Lung (tissue), 12 donors: ENCODE data around the gene UBE2E3. TPM values are rescaled to one million over a fixed set of nuclear protein-coding genes. Genes with fewer than 3 reads are reported as not detected.

Experiments used
- ATAC-seq: fragments of 200-7000 bp; cut with Tn5 transposase; one replicate; pipeline ENCODE4 v1.9.1; 2020; ENCODE audit warnings: moderate number of reproducible peaks; ENCODE audit not compliant: insufficient read depth, low FRiP score
- DNase-seq, 3 donors: peaks; one replicate each; pipeline ENCODE4 v3.0.0-alpha.2; 2013 to 2017
- H3K27ac ChIP-seq, 2 donors: one replicate each; pipeline ENCODE4 v1.5.1; 2013; ENCODE audit warnings: mild to moderate bottlenecking in 2 of 2, moderate library complexity in 2 of 2, control low read depth in 1 of 2, inconsistent platforms in 1 of 2, low read depth in 1 of 2, low read length in 1 of 2
- H3K27me3 ChIP-seq, 3 donors: one replicate each; pipeline ENCODE4 v1.5.1; 2013; ENCODE audit warnings: low read length in 2 of 3; ENCODE audit not compliant: control insufficient read depth in 3 of 3, insufficient read depth in 3 of 3
- H3K36me3 ChIP-seq, 4 donors: one replicate each; pipeline ENCODE4 v1.5.1; 2013; ENCODE audit warnings: low read length in 4 of 4, mild to moderate bottlenecking in 1 of 4, moderate library complexity in 1 of 4; ENCODE audit not compliant: control insufficient read depth in 4 of 4, insufficient read depth in 4 of 4
- H3K4me1 ChIP-seq, 5 donors: one replicate each; pipeline ENCODE4 v1.5.1; 2013; ENCODE audit warnings: low read length in 5 of 5, mild to moderate bottlenecking in 2 of 5, moderate library complexity in 1 of 5; ENCODE audit not compliant: control insufficient read depth in 5 of 5, insufficient read depth in 5 of 5
- H3K4me3 ChIP-seq: one replicate; pipeline ENCODE4 v1.5.1; 2013; ENCODE audit warnings: mild to moderate bottlenecking, control low read depth, moderate library complexity
- H3K9ac ChIP-seq, 2 donors: one replicate each; pipeline ENCODE4 v1.5.1; 2013; ENCODE audit warnings: low read length in 2 of 2, control low read depth in 1 of 2; ENCODE audit not compliant: insufficient read depth in 1 of 2
- H3K9me3 ChIP-seq, 4 donors: one replicate each; pipeline ENCODE4 v1.5.1; 2013; ENCODE audit warnings: low read length in 3 of 4, mild to moderate bottlenecking in 1 of 4, moderate library complexity in 1 of 4; ENCODE audit not compliant: control insufficient read depth in 4 of 4, insufficient read depth in 3 of 4
- WGBS, 2 donors: extraction: QIAGEN DNeasy Blood & Tissue Kit; methylation state at CpG; one replicate each; pipeline ENCODE4 v1.1.7; 2013; 5-methylcytosine and 5-hydroxymethylcytosine counted together
- polyA plus RNA-seq, 2 donors: library from polyadenylated mRNA; stranded (reverse); fragments of 200-250 nt; gene quantifications; one replicate each; pipeline ENCODE4 v1.2.1, GENCODE V29; 2013
- total RNA-seq, 2 donors: library from RNA; depleted of rRNA in 1 of 2; stranded (reverse); fragments of >200 nt in 1 of 2; gene quantifications; one replicate each; pipeline ENCODE4 v1.2.1, GENCODE V29; 2014 to 2021
- TF ChIP-seq, protein P1 (sequence below): IDR thresholded peaks from 2 replicates; pipeline ENCODE4 v1.5.1; 2012; ENCODE audit warnings: mild to moderate bottlenecking; ENCODE audit errors: control extremely low read depth, extremely low read depth
- donor health status: control.
- donor health status: control.
- donor health status: Bipolar disorder and iron deficiency.
- donor health status: healthy.
- donor health status: DM: yes; HTN: yes; CAD: no.

The UBE2E3 gene
- total and polyA plus RNA-seq, 4 donors: 36.4 to 103 (median 42.9) TPM

DNA sequence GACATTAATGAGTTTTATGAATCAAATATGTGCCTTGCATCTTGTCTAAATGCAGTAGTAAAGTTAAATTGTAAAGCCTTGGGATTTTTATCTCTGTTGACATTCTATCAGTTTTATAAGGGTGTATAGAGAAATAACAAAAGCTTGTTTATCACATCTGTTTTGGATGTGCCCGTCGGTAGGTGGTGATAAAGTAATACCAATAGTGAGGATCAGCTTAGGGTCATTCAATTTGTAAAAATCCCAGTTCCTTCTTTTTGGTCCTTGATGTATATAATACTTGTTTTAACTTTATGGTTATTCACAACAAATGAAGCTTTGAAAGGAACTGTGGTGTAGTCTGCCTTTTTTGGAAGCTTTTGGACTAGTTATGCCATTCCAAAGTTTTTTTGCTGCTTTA is 12.6 kb downstream of the UBE2E3 start:
- no peaks in the 10 kb centered on the region for H3K9me3 ChIP-seq
- H3K9ac ChIP-seq: no peak overlapping the region
- 70 to 81% methylated on average over 2 of the region's 2 CpGs for WGBS, 2 donors
- ATAC-seq: no peak
- H3K4me1 ChIP-seq: peaks cover 0 to 6% (median 0%) of the 10 kb centered on the region in 5 donors
- DNase-seq: no peak
- H3K27me3 ChIP-seq: no peaks in the 10 kb centered on the region
- H3K27ac ChIP-seq: no peak overlapping the region
- peaks cover 0 to 21% (median 4%) of the 10 kb centered on the region in 4 donors for H3K36me3 ChIP-seq
- no peak overlapping the region for H3K4me3 ChIP-seq
- TF ChIP-seq, protein P1, sequence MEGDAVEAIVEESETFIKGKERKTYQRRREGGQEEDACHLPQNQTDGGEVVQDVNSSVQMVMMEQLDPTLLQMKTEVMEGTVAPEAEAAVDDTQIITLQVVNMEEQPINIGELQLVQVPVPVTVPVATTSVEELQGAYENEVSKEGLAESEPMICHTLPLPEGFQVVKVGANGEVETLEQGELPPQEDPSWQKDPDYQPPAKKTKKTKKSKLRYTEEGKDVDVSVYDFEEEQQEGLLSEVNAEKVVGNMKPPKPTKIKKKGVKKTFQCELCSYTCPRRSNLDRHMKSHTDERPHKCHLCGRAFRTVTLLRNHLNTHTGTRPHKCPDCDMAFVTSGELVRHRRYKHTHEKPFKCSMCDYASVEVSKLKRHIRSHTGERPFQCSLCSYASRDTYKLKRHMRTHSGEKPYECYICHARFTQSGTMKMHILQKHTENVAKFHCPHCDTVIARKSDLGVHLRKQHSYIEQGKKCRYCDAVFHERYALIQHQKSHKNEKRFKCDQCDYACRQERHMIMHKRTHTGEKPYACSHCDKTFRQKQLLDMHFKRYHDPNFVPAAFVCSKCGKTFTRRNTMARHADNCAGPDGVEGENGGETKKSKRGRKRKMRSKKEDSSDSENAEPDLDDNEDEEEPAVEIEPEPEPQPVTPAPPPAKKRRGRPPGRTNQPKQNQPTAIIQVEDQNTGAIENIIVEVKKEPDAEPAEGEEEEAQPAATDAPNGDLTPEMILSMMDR: no peak

DNA sequence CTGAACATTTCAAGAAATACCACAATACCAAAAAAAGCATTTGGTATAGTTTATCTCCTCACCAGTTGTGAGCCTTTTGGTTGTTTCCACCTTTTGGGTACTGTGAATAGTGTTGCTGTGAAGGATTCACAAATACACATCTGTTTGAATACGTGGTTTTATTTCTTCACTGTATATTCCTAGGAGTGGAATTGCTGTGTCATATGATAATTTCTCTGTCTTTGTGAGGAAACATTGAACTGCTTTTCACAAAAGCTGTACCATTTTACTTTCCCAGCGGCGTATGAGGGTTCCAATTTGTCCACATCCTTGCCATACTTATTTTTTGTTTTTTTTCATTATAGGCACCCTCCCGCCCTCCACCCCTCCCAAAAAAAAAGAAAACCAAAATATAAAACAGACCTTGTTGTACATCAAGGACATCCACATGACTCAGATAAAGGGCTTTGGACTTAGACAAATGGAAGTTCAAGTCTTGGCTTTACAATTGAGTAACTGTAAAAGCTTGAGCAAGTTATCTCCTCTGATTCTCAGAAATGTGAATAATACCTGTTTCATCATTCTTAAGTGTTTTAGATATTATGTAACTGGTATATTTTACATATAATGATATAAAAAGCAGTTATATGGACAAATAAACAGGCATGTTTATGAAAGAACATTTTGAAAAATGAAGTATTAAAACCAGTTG is 19.0 kb downstream of the UBE2E3 start:
- Histone ChIP-seq H3K36me3 (peaks cover 0 to 5% (median 1%) of the 10 kb centered on the region in 4 donors), H3K9ac (no peak overlapping the region), H3K4me3 (no peak overlapping the region), H3K9me3 (no peaks in the 10 kb centered on the region), H3K27ac (no peak overlapping the region), H3K4me1 (peaks cover 0 to 14% (median 1%) of the 10 kb centered on the region in 5 donors), H3K27me3 (no peaks in the 10 kb centered on the region)
- TF ChIP-seq, protein P1: no peak
- 91 to 96% methylated on average over 4 of the region's 4 CpGs for WGBS, 2 donors
- ATAC-seq (no peak), DNase-seq (no peak)

DNA sequence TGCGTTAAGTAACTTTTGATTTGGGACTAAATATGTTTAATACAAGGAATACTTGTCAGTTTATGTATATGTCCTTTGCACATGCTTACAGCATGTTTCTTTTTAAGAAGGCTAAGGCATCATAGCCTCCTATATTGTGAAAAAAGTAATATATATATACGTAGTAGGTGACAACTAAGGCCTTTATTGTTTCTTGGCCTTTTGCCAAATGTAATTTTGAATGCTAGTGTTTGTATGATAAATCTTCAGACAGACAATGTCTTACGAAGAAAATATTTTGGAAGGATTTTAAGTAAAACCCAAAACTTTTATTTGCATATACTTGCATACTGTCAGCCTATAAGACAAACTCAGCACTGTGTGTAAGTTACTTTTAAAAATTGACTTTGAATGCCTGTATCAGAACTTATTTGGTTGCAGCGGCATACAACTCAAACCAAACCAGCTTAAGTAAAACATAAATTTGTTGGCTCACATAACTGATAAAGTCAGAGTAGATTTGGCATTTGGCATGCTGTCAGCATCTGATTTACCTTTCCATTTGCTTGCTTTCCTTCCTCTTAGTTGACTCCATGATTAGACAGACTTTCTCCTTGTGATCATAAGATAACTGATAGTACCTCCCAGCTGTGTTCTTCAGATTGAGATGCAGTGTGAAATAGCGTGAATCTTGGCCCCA is 24.4 kb downstream of the UBE2E3 start:
- DNase-seq (no peak), ATAC-seq (no peak)
- 91 to 92% methylated on average over 5 of the region's 5 CpGs for WGBS, 2 donors
- H3K27ac ChIP-seq: no peak overlapping the region
- H3K9ac ChIP-seq: no peak overlapping the region
- H3K27me3 ChIP-seq: no peaks in the 10 kb centered on the region
- H3K36me3 ChIP-seq: no peaks in the 10 kb centered on the region
- TF ChIP-seq, protein P1: no peak
- peaks cover 0 to 14% (median 7%) of the 10 kb centered on the region in 5 donors for H3K4me1 ChIP-seq
- no peak overlapping the region for H3K4me3 ChIP-seq
- no peaks in the 10 kb centered on the region for H3K9me3 ChIP-seq
